RKO (cell line): Measurements from ENCODE around the gene STIM2.
"Not testable (repeated sequence)": the region's sequence is repeated elsewhere in the genome, so short reads cannot be mapped to it uniquely, and the experiment has no call there.

ENCODE experiments used
- DNase-seq: peaks from one replicate; pipeline ENCODE4 v3.0.0-alpha.2; 2016; ENCODE audit warnings: low spot score

The STIM2 gene

DNA sequence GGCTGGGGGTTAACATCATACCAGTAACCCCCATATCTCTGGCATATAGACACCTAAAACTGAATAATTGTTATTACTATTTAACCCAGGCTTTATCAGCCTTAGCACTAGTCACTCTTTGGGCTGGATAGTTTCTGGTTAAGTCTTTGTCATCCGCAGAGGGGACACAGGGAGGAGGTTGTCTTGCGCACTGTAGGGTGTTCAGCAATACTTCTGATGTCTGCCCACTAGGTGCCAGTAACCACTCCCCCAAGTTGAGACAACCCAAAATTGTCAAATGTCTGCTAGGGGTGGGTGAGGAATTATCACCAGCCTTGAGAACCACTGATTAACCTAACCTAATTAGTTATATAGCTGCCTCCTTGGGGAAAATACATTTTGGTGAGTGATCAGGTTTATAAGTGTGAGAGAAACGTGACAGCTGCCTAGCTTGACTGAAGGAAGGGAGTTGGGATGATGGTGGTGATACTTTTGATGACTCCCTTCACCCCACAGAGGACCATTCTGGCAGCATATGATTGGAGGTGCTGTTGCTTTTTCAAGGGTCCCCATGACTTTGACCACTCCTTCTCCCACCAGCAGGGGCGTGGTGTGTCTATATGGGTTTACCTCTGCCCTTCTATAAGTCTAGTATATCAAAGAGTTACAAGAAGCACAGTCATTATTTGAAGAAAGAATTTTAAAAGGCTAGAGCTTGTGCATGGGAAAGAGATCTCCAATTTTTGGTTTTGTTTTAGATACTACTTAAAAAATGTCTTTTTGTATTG is 140.9 kb downstream of the STIM2 start:
- no peak for DNase-seq

DNA sequence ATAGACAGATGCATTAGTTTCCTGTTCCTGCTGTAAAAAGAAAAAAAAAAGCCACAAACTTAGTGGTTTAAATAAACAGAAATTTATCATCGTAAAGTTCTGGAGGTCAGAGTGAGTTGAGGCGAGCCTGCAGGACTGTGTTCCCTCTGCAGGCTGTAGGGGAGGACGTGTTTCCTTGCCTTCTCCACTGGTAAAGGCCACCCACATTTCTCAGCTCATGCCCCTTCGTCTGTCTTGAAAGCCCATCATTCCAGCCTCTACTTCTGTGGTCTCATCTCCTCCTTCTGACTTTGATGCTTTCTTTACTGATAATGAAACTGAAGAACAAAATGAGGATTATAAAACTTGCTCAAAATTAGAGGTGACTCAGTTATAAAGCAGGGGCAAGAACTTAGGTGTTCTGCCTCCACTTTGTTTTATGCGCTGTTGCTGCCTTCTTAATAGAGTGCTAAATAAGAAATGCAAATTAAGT is 143.0 kb downstream of the STIM2 start:
- DNase-seq, result no peak

DNA sequence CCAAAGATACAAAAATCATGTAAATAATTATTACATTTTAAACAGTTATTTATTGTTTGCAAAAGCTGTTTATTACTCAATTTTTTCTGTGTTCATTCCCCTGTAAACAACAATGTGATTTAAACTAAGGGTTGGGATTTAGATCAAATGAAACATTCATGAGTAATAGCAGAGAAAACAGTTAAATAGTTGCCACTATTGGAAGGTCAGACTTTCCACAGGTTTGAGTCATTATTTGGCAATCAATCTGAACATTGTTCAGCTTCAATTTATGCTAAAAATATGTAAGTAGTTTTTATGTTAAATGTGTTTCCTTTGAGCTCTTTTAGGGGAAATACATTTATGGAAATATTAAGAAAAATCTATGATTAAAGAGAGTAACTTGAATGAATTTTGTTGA is 144.9 kb downstream of the STIM2 start:
- DNase-seq, result peak; percentile 41

DNA sequence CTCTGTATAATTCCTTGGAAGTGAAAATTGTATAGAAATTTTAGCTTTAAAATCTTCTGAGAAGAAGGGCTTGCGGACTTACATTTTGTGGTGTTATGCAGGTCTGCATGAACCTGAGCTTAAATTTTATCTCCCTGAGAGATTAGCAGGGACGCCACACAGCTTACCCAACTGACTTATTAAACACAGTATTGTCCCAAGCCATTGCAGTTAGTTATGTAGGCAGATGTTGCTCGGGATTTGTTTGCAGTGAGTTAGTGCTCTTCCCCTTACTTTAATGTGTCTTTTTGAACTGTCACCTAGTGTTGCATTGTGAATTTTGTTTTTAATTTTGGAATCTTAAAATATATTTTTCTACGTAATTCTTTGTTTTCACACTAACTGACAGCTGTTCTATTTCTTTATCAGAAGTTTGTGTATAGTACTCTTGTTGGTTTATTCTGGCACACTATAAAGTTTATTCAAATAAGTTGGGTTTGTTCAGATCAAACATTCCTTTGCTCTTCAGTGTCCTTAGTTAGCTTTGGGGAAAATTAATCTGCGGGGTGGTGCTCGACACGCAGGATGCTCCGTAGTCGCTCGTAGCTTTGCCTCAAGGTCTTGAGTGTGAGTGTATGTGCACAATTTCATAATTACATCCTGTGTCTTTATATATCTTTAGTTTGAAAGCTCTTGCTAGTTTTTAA is 145.4 kb downstream of the STIM2 start:
- DNase-seq, result no peak

DNA sequence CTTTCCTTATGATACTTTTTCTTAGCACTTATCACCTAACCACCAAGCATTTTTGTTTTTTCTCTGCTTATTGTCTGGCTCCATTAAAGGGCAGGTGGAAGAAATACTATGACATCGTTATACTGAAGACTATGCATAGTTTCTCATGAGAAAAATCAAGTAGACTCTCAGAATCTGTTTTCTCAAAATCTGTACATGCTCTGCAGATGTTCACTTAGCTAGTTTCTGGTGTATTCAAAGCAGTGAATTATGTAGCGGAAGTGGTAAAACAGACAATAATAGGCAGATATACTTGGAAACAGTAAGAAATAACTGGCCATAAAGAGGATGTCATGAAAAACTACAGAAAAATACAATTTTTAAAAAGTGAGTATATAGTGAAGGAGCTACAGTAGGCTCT is 146.0 kb downstream of the STIM2 start:
- DNase-seq, result no peak

DNA sequence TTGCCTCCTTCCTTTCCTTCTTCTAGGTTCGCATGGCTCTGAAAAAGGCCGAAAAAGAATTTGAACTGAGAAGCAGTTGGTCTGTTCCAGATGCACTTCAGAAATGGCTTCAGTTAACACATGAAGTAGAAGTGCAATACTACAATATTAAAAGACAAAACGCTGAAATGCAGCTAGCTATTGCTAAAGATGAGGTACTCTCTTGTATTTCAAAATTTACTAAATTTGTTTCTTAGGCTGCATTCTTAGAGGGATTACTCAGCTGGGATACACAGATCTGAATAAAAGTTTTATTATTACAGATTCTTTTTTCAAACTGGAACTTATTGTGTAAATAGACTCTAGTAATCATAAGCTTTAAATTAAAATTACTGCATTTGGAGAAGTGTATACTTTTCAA is 146.9 kb downstream of the STIM2 start:
- no peak for DNase-seq

DNA sequence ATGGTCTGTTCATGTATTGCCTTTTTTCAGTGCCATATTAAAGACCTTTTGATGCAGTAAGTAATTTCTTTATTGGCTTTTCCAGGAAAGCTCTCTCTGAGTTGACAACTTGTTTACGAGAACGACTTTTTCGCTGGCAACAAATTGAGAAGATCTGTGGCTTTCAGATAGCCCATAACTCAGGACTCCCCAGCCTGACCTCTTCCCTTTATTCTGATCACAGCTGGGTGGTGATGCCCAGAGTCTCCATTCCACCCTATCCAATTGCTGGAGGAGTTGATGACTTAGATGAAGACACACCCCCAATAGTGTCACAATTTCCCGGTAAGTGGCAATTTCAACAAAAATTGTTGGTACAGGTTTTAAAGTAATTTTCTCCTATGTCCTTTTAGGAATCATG is 148.0 kb downstream of the STIM2 start:
- no peak for DNase-seq

DNA sequence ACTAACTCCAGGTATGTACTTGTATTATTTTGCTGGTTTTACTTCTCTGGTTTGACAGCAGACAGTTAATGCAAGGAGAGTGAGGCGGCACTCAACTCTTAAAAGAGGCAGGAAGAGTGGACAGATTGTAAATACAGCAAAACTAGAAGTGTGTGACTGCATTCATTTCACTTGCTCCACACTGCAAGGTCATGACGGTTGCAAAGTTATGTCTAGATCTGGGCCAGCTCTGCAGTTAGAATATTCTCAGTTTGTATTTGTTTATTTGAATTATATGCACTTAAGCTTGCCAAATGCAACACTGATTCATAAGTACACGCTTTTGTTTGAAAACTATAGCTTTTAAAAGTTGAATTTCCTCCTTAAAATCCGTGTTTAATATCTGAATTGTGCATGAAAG is 148.9 kb downstream of the STIM2 start:
- no peak for DNase-seq

DNA sequence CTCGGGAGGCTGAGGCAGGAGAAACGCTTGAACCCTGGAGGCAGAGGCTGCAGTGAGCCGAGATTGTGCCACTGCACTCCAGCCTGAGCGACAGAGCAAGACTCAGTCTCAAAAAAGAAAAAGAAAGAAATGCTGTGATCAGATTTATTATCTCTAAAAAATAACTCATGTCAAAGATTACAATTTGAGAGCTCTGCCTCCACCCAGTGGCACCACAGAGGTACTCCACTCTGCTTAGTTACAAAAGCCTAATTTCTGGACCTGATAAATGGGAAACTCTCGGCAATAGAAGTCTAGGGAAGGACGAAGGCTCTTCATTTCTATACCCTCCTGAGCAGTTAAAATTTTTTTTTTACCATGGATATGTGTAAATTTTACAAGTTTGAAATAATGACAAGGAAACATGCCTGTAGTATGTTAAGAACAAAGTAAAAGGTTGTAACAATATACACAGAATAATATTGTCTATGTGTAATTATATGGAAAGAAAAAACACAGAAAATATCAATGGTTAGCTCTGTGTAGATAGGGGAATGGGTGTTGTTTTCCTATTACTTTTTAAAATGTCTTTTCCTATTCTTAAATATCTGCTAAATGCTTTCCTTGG is 149.8 kb downstream of the STIM2 start:
- DNase-seq, result peak; percentile 83

DNA sequence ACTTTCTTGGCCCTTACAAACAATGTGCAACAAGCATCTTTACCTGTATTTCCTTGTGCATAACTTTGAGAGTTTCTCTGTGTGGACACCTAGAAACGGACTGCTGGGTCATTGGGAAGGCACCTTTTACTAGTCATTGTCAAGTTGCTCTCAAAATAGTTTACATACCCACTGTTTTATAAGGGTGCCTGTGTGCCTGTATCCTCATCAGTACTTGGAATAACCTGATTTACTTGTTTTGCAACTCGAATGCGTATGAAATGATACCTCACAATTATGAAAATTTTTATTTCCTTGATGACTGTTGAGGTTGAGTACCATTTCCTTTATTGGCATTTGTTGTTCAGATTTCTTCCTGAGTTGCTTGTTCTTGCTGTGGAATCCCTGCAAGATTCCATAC is 150.8 kb downstream of the STIM2 start:
- no peak for DNase-seq

DNA sequence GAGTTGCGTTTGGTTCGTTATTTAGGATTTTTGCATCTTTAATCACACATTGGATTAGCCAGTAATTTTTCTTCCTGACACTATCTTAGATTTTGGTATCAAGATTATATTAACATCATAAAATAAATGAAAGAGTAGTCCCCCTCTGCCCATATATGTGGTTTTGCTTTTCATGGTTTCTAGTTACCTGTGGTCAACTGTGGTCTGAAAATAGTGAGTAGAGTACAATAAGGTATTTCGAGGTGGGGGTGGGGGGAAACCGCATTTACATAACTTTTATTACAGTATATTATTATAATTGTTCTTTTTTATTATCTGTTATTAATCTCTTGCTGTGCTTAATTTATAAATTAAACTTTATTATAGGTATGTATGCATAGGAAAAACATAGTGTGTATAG is 152.4 kb downstream of the STIM2 start:
- DNase-seq, result no peak

DNA sequence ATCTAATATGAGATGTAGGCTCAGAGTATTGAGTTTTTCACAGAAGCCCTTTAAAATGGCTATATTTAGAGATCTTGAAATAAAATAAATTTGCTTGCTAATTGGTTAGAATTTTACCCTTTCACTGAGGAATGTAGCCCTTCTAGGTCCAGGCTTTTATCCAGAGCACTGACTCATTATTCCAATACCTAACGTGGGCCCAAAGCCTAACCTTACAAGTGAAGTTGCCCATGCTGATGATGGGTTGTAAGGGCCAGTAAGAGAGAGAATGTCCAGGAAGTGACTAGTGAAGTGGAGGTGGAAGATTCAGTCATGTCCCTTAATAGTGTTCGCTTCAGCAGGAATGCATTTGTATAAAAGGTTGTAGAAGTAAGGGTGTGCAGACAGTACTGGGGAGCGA is 155.9 kb downstream of the STIM2 start:
- DNase-seq, result no peak

DNA sequence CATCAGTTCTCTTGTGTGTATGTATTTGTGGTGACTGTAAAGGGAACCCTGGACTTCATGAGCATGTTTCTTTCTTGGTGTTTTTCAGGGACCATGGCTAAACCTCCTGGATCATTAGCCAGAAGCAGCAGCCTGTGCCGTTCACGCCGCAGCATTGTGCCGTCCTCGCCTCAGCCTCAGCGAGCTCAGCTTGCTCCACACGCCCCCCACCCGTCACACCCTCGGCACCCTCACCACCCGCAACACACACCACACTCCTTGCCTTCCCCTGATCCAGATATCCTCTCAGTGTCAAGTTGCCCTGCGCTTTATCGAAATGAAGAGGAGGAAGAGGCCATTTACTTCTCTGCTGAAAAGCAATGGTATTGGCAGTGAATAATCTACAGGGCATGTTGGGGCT is 157.0 kb downstream of the STIM2 start:
- no peak for DNase-seq

DNA sequence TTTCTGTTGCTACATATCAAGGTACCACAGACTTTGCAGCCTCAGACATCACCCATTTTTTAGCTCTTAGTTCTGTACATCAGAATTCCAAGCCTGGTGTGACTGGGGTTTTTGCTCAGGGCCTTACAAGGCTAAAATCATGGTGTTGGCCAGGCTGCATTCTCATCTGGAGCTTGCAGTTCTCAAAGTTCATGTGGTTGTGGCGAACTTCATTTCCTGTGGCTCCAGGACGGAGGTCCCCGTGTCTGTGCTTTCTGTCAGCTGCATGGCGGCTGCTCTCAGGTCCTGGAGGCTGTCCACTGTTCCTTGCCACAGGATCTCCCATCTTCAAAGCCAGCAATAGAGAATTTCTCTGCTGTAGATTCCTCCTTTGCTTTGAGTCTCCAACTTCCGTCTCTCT is 157.4 kb downstream of the STIM2 start:
- no peak for DNase-seq

DNA sequence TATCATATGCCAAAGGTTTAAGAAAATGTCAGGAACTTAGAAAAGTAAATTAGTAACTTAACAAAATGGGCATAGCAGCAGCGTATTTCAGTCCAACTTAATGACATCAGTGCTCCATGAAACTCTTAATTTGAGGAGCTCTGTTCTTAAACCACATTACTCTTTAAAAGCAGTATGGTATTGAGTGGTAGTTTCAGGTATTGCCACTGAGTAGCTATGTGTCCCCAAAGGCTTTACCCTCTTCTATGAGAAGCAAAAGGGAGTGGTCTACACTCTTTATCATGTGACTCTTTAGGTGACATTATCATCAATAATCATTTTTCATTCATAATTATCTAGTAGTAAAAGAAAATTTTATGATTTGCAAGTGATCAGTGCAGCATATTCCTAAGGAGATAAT is 158.3 kb downstream of the STIM2 start:
- DNase-seq, result no peak

DNA sequence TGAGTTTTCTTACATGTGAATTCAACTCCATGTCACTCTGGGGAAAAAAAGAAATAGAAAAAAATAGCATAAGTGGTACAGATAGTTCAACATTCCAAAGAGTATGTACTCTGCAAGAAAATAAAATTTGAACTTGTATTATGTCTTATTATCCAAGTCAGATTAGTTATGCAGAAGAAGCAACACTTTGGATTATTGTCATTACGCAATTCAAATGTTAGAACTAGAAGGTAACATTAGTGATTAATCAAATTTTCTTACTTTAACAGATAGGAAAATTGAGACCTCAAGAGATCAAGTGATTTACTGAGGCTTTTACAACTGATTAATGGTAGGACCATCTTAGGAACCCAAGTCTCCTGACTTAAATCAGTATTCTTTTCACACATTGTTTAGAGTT is 159.1 kb downstream of the STIM2 start:
- DNase-seq, result no peak

DNA sequence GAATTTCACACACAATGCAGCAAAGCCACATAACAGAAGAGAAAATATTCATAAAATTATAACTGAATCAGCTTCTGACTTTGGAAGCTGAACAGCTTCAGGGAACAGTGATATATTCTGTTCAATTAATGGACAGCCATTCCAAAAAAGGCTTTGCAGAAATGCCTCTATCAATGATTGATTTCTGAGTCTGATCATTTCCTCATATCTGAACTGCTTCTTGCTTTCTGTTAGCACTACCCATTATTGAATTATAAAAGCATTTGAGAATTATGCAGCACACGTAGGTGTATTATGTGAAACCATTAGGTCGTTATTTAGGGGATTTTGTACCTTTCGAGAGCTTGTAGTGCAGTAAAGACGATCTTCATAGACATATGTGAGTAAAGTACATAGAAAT is 159.6 kb downstream of the STIM2 start:
- DNase-seq, result no peak

DNA sequence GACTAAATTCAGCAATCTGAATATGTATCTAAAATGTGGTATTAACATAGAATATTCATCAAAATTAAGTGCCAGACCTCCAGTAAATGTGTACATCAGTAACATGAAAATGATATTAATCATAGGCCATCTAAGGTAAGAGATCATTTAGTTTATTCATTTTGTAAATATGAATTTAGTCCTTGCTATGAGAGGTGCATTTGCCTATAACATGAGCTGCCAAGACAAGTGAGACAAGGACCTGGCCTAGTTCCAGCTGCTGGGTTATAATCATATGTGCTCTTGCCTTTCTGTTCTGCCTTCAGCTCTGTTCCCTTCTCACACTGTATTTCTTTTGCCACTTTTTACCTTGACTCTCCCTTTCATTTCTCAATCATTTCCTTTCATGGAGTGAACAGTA is 160.0 kb downstream of the STIM2 start:
- DNase-seq, result no peak

DNA sequence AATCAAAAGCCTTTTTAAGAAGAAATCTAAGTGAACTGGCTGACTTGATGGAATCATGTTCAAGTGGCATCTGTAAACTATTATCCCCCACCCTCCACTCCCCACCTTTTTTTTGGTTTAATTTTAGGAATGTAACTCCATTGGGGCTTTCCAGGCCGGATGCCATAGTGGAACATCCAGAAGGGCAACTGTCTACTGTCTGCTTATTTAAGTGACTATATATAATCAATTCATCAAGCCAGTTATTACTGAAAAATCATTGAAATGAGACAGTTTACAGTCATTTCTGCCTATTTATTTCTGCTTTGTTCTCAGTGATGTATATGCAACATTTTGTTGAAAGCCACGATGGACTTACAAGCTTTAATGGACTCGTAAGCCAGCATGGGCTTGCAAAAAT is 162.3 kb downstream of the STIM2 start:
- DNase-seq, result no peak

DNA sequence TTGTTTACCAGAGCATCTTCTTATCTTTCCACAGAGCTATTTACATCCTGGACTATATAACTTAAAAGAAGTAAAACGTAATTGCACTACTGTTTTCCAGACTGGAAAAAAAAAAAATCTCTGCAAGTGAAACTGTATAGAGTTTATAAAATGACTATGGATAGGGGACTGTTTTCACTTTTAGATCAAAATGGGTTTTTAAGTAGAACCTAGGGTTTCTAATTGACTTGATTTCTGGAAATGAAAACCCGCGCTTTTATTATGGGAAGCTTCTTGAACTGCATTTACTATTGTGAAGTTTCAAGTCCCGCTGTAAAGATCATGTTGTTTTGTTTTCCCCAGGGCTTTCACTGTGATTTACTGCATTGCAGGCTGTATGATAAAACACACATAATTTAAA is 162.7 kb downstream of the STIM2 start:
- DNase-seq, result no peak

DNA sequence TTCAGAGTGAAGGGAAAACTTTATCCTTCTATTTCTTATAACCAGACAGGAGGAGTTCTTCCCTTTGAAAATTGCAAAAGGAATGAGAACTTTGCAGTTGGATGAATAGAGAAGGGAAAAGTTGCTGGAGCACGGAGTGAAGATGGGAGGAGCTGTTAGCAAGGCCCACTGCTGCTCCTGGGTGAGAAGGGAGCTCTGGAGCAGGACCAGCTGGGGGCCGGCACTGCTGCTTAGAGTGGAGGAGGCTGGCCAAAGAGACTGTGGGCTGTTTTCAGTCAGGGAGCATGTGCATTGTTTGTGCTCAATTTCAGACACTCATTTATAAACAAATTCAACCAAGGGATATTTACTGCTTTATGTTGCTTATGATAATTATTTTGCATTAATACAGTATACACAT is 164.2 kb downstream of the STIM2 start:
- DNase-seq, result no peak

DNA sequence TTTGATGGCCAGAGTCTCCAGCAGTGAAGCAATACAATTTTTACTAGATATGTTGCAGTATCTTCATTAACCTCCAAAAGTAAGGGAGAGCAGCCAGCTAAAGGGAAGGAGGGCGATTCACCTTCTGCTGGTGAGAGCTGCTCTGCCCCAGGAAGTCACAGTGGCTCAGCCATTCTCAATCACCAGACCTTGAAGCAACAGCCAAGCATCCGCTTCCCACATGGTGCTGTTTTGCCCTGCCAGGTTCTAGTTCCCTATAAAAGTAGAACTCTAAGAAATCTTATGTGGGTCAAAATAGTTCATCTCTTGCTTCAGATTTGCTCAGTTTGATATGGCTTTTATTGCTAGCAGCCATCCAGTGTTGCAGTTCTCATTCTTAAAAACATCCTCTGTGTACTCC is 166.8 kb downstream of the STIM2 start:
- no peak for DNase-seq

DNA sequence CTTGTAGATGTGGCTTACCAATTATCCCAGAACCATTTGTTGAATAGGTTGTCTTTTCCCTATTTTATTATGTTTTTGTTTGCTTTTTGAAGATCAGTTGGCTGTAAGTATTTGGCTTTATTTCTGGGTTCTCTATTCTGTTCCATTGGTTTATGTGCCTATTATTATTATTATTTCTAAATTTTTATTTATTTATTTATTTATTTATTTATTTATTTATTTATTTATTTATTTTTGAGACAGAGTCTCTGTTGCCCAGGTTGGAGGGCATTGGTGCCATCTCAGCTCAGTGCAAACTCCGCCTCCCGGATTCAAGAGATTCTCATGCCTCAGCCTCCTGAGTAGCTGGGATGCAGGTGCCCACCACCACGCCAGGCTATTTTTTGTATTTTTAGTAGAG is 174.5 kb downstream of the STIM2 start:
- not testable (repeated sequence) for DNase-seq
